ENCODE results near the gene TSR3. TPM values are rescaled to one million over a fixed set of nuclear protein-coding genes. Genes with fewer than 3 reads are reported as not detected.

Gene TSR3
- total RNA-seq, 1 experiment from 2014 or later: 58.8 TPM

DNA sequence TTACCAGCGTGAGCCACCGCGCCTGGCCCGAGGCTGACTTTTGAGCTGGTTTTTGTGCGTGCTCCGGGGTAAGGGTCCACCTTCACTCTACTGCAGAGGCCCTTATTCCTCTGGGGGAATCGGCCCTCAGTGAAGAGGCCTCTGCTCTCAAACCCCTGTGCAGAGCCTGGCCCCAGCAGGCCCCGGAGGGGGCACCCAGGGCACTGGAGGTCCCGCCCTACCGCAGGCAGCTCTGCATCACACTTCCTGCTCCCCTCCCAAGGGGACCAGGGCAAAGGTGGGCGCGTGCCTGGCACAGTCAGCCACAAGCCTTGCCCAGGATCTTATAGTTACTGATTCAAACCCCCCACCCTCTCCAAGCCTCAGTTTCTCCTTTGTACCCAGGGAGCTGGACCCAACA, 45.9 kb downstream of the TSR3 start:
- Histone ChIP-seq H2AK5ac (ENCODE audit: insufficient read length, low read length) (no peak overlapping the region), H3K23ac (ENCODE audit: insufficient read length, low read depth, low read length) (no peak overlapping the region), H3T11ph (ENCODE audit: low read length) (no peak overlapping the region), H2BK120ac (ENCODE audit: low read depth, low read length, poor library complexity, severe bottlenecking) (no peak overlapping the region), H2AFZ (ENCODE audit: low read length) (no peak overlapping the region), H3K79me2 (ENCODE audit: insufficient read depth, low read length) (peaks cover 10% of the 10 kb centered on the region), H2BK15ac (ENCODE audit: low read depth, low read length) (no peak overlapping the region), H3K23me2 (ENCODE audit: insufficient read length, low read depth, low read length, poor library complexity, severe bottlenecking) (peaks cover 10% of the 10 kb centered on the region), H3K9me3 (ENCODE audit: control insufficient read depth, low read depth, low read length) (no peaks in the 10 kb centered on the region), H2BK20ac (ENCODE audit: low read depth, low read length, poor library complexity, severe bottlenecking) (no peak overlapping the region), H4K91ac (ENCODE audit: insufficient read length, low read depth, low read length) (no peak overlapping the region), H3K27me3 (ENCODE audit: insufficient read depth, low read length) (no peaks in the 10 kb centered on the region), H3K27ac (ENCODE audit: insufficient read length, low read depth, low read length) (no peak overlapping the region), H3K9ac (ENCODE audit: extremely low read depth, insufficient read length, low read length) (no peak overlapping the region), H2BK12ac (ENCODE audit: insufficient read length, low read depth, low read length) (no peak overlapping the region), H4K8ac (replicated peaks; ENCODE audit: insufficient read length, low read depth, low read length) (no peak overlapping the region), H3K4me2 (ENCODE audit: insufficient read depth, insufficient read length, low read length) (no peak overlapping the region), H3K14ac (ENCODE audit: insufficient read depth, low read length) (no peak overlapping the region), H3K18ac (ENCODE audit: insufficient read length, low read depth, low read length) (no peak overlapping the region), H3K4me1 (ENCODE audit: insufficient read depth, low read length) (no peaks in the 10 kb centered on the region; the same call in 1 of the 2 replicates), H3K79me1 (ENCODE audit: insufficient read depth, low read depth, low read length, poor library complexity, severe bottlenecking) (peaks cover 4% of the 10 kb centered on the region), H3K56ac (ENCODE audit: insufficient read length, low read depth, low read length) (no peak overlapping the region), H4K5ac (ENCODE audit: insufficient read length, low read depth, low read length) (no peak overlapping the region), H4K20me1 (ENCODE audit: control insufficient read depth, insufficient read depth, insufficient read length) (peaks cover 2% of the 10 kb centered on the region), H2BK5ac (ENCODE audit: insufficient read length, low read length) (no peak overlapping the region), H3K4ac (ENCODE audit: low read depth, low read length) (no peak overlapping the region)
- DNase-seq: no peak
- Mint-ChIP-seq H3K4me1 (peaks cover 14 to 33% of the 10 kb centered on the region in 2 experiments), H3K9me3 (peaks cover 4 to 6% of the 10 kb centered on the region in 2 experiments), H3K27ac (no peak overlapping the region; a peak in 1 of 7 replicates), H3K36me3 (ENCODE audit: insufficient read depth in 1 of 3, low read depth in 3 of 3) (peaks cover 6 to 9% (median 8%) of the 10 kb centered on the region in 3 experiments), H3K27me3 (ENCODE audit: low read depth) (peaks cover 7% of the 10 kb centered on the region; the same call in 1 of the 2 replicates), H3K4me3 (no peak overlapping the region)
- no CpG with 5 or more reads among the region's 12 CpGs for WGBS (ENCODE audit: extremely low coverage, insufficient read length, low lambda C conversion rate)
- no peak for TF ChIP-seq CTCF (conservative IDR thresholded peaks at IDR 0.05)
